HepG2 (cell line): Measurements from ENCODE around the gene DYSF.

Source experiments
- DDIT3 ChIP-seq: sonication (generic); formaldehyde crosslinking; IDR thresholded peaks from 2 replicates; pipeline ENCODE4 v1.4.0; 2020; ENCODE audit warnings: mild to moderate bottlenecking, missing genetic modification reagents
- FOXM1 ChIP-seq: sonication (generic); formaldehyde crosslinking; IDR thresholded peaks from 2 replicates; pipeline ENCODE4 v1.5.0; 2020; ENCODE audit warnings: missing genetic modification reagents
- MZF1 ChIP-seq: sonication (generic); formaldehyde crosslinking; IDR thresholded peaks from 2 replicates; pipeline ENCODE4 v1.8.1; 2023; ENCODE audit warnings: mild to moderate bottlenecking, missing genetic modification reagents, borderline replicate concordance
- NFKBIZ ChIP-seq: IDR thresholded peaks from 2 replicates; pipeline ENCODE4 v1.6.1; 2018; ENCODE audit warnings: missing genetic modification reagents, missing compliant biosample characterization
- RELA ChIP-seq: sonication (generic); formaldehyde crosslinking; IDR thresholded peaks from 2 replicates; pipeline ENCODE4 v1.4.0; 2020; ENCODE audit warnings: missing genetic modification reagents
- ZNF124 ChIP-seq: sonication (generic); formaldehyde crosslinking; IDR thresholded peaks from 2 replicates; pipeline ENCODE4 v1.4.0; 2020; ENCODE audit warnings: missing genetic modification reagents

GRCh38 chr2:71500426-71501079 is 47.2 kb downstream of the DYSF start:
- TF ChIP-seq FOXM1 (CRISPR knock-in tag) (no peak), DDIT3 (CRISPR knock-in tag) (no peak), MZF1 (CRISPR knock-in tag) (no peak), NFKBIZ (no peak), ZNF124 (CRISPR knock-in tag) (no peak), RELA (CRISPR knock-in tag) (no peak)
